HG03575 (cell line): ENCODE results near the gene RIPOR1.
"Not testable (repeated sequence)": the region's sequence is repeated elsewhere in the genome, so short reads cannot be mapped to it uniquely, and the experiment has no call there.

Source experiments
- ATAC-seq: cut with Tn5 transposase; IDR thresholded peaks from one replicate; pipeline ENCODE4 v1.9.1; 2021; ENCODE audit not compliant: unreplicated experiment, insufficient number of reproducible peaks, low FRiP score; ENCODE audit errors: extremely low read depth

The RIPOR1 gene

DNA sequence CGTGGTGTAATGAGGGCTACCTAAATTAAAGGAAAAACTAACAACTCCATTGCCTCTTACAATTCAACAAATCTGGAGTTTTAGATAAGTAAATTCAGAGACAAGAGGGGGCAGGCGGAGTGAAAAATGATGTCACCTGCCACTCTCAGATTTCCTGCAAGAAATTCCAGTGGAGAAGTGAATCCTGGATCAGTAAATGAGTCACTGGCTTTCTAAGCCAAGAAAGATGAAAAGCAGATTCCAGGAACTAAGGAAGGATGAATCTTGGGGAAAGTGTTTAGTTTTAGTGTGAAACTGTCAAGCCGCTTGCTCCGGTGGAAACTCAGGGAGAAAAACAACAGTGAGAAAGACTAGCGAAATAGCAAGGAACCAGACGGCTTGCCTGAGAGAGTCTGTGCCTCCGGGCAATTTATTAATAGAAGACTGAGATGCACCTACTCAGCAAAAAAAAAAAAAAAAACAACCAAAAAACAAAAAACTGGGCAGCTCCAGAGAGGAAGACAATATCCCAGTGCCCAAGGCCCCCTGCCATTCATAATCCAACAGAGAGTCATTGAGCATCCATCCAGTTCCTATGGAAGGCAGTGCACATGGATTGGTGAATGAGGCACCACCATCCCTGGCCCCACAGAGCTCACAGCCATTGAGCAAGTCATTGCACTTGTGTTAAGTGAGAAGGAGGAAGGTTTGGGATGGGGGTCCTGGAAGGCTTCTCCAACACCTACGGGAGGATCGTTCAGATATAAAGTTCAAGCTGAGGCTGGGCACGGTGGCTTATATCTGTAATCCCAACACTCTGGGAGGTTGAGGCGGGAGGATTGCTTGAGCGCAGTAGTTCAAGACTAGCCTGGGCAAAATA, 12.1 kb upstream of the RIPOR1 start:
- no peak for ATAC-seq

DNA sequence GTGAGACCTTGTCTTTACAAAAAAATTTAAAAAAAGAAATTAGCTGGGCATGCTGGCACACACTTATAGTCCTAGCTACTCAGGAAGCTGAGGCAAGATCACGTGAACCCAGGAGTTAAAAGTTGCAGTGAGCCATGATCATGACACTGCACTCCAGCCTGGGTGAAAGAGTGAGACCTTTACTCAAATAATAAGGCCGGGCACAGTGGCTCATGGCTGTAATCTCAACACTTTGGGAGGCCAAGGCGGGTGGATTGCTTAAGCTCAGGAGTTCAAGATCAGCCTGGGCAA, 11.5 kb upstream of the RIPOR1 start:
- ATAC-seq = no peak

DNA sequence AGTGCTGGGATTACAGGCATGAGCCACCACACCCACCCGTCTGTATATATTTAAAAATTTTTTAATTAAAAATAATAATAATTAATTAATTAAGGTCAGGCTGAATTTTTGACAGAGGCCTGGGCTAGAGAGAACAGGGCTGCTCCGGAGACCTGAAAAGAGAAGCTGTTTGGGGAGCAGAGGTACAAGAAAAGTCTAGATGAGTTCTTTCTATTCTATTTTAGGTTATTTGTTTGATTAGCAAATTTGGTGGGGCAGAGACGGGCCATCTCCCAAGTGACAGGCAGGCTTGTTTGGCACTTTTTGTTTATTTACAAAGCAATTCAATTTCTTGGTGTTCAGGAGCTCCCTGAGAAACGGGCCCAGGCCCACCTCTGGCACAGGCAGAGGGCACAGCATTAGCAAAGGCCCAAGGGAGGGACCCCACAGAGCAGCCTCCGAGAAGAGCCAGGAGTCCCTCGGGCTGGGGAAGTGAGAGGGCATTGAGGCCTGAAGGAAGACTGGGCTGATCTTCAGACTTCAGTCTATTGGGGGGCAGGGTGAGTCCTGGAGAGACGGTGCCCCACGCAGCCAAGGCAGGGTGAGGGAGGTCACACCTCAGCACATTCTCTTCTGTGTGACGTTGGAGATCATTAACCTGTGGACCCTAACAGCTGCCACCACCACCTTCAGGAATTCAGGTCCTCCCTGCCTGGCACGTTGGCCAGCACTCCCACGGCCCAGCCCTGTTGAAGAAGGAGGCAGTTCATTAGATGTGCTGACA, 10.8 kb upstream of the RIPOR1 start:
- ATAC-seq = no peak

DNA sequence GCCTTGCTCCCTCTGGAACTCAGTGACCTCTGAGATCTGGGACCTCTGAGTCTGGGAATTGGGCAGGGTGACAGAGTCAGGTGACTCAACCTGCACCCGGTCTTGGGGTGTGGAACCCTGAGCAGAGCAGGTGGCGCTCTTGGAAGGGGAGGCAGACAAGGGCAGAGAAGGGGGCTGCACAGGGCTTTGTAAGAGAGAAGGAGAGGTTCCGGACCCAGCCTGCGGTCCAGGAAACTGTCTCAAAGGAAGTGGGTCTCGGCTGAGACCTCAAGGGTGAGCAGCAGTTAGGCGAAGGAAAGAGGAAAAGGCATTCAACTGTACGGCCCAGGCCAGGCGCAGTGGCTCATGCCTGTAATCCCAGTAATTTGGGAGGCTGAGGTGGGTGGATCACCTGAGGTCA, 10.0 kb upstream of the RIPOR1 start:
- no peak for ATAC-seq

- no peak for ATAC-seq
These were observed 9.4 kb upstream of the RIPOR1 start for GRCh38 chr16:67519242-67519641.

- peak; percentile 45 for ATAC-seq
These were observed 7.4 kb upstream of the RIPOR1 start for GRCh38 chr16:67521095-67521804.

DNA sequence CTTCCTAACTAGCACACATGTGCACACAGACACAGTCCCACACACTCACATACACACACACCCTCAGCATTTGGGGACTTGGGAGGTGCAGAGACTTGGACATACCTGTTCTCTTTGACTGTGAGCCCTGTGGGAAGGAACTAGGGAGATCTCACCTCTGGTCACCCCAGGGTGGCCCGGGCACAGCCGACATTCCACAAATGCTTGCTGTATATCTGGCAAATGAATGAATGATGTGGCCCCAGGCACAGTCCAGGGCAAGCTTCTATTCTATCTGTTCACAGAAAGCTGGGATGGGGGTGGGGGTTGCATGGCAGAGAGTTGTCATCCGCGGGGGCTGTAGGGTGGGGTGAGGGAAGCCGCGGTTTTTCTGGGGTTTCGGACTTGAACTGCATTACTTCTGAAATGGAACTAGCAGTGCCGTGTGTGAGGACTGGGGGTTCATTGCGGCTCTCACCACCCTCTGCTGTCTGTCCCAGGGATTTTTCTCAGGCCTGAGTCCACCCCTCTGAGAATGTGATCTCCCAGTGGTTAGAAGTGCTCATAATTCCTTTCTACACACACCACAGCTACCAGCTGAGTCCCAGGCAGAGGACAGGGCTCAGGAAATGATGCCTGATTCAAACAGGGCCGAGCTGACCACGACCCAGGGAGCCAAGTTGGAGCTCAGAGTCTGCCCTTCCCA, 3.3 kb upstream of the RIPOR1 start:
- no peak for ATAC-seq

- ATAC-seq = no peak
These were observed 2.4 kb upstream of the RIPOR1 start for GRCh38 chr16:67526149-67526791.

GRCh38 chr16:67528870-67529581, 397 bp downstream of the RIPOR1 start:
- no peak for ATAC-seq

DNA sequence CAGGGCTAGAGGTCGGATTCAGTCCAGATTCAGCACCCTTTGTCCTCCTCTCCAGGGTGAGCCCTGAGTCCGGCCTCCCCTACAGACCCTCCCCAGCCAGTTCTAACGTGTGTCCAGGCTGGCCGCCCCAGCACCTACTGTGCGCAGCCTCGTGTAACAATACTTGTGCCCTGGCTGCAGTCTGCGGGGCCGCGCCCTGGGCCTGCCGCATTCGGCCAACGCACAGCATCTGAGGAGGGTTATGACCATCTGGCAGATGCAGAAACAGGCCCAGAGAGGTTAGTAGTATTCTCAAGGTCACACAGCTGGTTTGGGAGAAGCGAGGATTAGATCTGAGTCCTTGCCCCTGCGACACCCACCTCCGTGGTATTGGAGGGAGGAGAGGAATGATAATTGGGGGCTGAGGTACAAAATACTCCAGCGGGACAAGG, 968 bp downstream of the RIPOR1 start:
- no peak for ATAC-seq

GRCh38 chr16:67530013-67530939, 1.6 kb downstream of the RIPOR1 start:
- ATAC-seq = no peak

GRCh38 chr16:67531247-67531646, 2.6 kb downstream of the RIPOR1 start:
- ATAC-seq = no peak

DNA sequence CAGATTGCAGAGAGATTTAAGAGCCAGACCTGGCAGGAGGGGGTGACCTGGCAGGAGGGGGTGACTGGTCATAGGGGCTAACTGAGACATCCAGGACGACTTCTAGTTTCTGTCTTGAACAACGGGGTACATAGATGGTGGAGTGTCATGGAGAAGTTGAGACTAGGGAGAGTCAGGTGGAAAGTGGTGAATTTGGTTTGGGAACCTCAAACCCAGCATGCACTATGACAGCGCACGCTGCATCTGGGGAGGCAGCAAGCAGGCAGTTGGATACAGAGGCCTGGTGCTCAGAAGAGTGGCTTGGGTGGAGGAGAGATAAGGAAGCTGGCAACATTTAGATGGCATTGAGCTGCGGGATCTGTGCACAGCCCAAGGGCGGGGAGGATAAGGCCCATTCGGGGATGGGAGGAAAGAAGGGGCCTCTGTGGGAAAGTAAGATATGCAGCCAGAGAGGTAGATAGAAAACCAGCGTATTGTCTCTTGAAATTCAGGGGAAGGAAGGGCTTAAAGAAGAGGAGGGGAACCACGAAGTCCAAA, 4.5 kb downstream of the RIPOR1 start:
- no peak for ATAC-seq

GRCh38 chr16:67533987-67534386, 5.4 kb downstream of the RIPOR1 start:
- ATAC-seq = not testable (repeated sequence)

GRCh38 chr16:67534431-67534830, 5.8 kb downstream of the RIPOR1 start:
- ATAC-seq = no peak

DNA sequence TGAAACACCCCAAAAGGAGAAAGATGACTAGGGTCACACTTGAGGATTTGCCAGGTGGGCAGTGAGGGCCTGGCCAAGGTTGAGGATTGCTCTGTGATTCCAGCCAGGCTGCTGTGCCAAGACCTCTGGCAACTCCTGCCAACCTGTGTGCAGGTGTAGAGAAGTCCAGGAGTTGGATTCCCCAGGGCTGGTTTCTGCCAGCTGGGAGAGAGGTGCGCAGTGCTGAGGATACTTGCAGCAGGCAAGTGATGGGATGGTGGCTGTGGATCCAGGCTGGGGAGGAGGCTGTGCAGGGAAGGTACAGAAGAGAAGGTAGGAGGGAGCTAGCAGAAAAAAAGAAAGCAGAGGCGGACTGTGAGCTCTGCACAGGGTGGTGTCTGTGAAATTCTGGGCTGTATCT, 6.6 kb downstream of the RIPOR1 start:
- ATAC-seq = no peak

GRCh38 chr16:67537270-67537635, 8.6 kb downstream of the RIPOR1 start:
- no peak for ATAC-seq
